NCI-H82 treated with DMSO at 0.1 percent for 48 hours (cell line): ENCODE results near the gene DPY30.
"Not testable (repeated sequence)": the region's sequence is repeated elsewhere in the genome, so short reads cannot be mapped to it uniquely, and the experiment has no call there.

Experiments
- DNase-seq: peaks from one replicate; lab custom pipeline; 2025; ENCODE audit not compliant: unreplicated experiment; lab: John Stamatoyannopoulos, UW

The DPY30 gene

DNA sequence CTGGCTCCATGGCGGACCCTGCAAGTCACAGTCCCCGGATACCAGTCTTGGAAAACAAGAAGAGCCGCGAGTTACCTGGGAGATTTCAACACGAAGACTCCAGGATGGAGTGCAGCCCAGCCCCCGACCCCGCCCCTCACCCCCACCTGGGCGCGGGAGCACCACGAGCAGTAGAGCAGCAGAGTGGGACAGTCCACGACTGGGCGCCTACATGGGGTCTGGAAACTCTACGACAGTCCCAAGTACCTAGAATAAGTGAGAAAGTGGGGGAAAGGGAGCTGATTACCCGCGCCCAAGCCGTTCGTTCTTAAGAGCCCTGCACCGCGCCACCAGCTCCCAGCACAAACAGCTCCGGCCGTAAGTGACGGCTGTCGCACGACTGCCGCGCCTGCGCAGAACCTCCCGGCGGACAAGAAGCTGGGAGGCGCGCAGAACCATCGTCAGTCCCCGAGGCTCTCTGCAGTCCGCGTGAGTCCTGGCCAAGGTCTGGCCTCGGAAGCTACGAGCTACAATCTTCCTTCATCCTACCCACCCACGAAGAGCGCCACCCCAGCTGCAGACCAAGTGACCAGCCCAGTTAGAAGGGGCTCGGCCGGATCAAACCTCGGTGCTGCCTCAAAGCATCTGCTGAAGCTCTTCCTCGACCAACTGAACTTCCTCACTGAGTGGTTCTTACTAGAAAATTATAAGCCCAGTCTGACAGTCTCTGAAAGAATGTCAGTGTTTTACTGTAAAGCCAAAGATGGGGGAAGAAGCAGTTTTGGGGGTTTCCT is at the start of gene DPY30:
Gene DPY30 (minus strand): TSS at position 359 of the 773 bp plus-strand sequence. CDS start 349 bp downstream, at position 10.
- DNase-seq: peak; percentile 79

DNA sequence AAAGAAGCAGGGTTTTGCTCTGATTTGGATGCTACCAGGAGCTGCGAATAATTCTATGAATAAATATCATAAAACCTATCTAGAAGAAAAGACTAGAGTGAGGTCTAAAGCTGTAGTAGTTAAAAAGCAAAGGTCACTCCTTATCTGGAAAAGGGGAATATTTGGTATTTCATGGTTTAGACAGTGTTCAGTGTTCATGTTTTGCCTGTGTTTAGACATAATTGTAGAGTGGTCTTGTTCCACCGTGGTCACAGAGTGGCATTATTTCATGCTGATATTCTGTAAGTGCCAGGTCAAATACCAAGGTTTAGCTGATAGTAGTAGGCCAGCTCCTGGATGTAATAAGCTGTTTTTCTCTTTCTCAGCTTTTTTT is 34.5 kb upstream of the DPY30 start:
- DNase-seq: no peak

DNA sequence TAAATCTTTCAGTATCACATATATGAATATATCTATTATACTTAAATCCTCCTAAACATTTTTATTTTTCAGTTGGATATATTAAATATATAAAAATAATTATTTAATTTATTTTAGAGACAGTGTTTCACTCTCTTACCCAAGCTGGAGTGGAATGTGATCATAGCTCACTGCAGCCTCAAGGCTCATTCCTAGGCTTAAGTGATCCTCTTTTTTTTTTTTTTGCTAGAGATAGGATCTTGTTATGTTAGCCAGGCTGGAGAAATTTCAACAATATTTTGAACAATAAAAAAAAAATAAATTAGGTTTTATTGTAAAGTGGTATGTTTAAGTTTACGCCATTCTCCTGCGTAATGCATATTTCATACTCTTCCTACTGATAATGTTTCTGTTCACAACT is 27.9 kb upstream of the DPY30 start:
- no peak for DNase-seq

DNA sequence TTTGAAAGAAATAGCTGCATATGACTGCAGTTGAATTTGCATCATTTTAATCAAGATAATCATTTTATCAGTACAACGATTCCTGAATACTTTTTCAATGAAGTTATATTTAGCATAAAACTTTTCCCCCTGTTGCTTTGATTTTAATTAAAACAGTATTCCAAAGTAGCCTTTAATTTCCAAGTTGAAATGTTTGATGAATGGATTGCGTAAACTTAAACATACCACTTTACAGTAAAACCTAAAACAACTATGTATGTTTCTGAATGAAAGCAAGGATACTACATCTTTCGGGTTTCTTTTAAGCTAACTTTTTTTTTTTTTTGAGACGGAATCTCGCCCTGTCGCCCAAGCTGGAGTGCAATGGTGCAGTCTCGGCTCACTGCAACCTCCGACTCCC is 25.1 kb upstream of the DPY30 start:
- DNase-seq: no peak

DNA sequence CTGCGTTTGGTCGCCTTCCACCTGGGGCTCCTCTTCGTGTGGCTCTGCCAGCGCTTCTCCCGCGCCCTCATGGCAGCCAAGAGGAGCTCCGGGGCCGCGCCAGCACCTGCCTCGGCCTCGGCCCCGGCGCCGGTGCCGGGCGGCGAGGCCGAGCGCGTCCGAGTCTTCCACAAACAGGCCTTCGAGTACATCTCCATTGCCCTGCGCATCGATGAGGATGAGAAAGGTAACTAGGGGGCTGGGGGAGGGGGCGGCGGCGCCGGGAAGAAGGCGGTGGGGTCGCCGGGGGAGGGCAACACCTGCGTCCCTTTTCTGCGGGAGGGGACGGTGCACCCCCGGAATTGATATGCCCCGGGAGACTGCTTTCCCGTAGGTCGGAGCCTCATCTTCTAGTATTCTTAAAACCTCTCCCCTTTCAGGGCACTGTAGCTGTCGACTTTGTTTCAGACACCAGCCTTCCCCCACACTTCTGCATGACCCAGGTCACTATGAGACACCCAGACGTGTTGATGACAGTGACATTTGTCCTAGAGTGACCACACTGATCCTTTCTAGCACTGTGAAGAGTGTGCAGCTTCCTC is 24.5 kb upstream of the DPY30 start:
- no peak for DNase-seq

DNA sequence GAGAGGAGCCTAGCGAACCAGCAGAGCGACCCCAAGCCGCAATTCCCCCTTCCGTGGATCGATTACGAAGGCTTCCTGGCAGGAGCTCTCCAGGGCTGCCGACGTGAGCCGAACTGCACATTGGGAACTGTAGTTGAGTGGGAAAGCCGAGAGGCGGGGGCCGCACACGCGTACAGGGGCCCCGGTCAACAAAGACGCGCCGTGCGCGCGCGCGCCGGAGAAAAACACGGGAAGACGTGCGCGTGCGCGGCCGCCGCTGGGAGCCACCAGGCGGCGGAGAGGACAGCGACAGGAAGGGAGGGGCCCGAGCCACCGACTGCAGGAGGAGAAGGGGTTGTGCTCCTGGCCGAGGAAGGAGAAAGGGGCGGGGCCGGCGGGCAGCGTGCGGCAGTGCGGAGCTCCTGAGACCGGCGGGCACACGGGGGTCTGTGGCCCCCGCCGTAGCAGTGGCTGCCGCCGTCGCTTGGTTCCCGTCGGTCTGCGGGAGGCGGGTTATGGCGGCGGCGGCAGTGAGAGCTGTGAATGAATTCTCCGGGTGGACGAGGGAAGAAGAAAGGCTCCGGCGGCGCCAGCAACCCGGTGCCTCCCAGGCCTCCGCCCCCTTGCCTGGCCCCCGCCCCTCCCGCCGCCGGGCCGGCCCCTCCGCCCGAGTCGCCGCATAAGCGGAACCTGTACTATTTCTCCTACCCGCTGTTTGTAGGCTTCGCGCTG is 23.9 kb upstream of the DPY30 start, which contains the start of gene SPAST:
Gene SPAST (plus strand): TSS at position 247 of the 711 bp plus-strand sequence. CDS start 276 bp downstream, at position 523.
- DNase-seq: peak; percentile 98

DNA sequence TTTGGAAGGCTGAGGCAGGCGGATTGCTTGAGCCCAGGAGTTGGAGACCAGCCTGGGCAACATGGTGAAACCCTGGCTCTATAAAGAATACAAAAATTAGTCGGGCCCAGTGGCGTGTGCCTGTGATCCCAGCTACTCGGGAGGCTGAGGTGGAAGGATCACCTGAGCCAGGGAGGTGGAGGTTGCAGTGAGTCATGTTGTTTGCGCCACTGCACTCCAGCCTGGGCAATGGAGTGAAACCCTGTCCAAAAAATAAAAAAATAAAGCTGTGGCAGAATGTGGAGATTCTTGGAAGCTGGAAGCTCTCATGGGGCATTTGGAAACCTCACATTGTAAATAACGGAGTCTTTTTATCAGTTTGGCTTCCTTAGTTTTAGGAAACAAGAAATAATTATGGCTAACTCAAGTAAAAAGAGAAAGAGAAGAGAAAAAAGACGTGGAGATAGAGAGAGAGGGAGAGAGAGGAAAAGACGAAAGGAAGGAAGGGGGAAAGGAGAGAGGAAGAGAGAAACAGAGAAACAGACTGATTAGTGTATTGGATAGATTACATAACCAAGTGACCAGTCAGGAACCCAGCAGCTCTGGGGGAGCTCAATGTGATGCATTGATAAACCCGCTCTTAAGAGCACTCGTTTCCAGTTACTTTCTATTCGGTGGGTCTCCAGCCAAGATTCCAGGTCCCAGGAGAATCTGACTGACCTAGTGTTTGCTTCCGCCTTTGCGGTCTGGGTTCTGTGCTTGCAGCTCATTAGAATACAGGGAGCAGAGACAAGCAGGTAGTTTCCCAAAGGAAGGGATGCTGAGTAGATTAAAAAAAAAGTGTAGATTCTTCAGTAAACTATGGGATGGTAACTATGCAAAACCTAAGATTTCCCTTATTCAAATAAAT is 22.6 kb upstream of the DPY30 start:
- no peak for DNase-seq

DNA sequence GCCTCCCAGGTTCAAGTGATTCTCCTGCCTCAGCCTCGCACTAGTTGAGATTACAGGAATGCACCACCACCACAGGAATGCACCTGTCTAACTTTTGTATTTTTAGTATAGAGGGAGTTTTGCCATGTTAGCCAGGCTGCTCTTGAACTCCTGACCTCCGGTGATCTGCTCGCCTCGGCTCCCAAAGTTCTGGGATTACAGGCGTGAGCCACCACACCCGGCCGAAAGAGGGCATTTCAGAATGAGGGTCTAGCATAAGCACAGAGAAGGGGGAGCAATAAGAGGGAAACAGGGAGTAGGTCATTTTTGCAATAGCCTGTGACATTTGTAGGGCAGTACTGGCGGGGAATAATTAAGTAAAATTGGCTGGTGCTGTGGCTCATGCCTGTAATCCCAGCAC is 21.8 kb upstream of the DPY30 start:
- no peak for DNase-seq

DNA sequence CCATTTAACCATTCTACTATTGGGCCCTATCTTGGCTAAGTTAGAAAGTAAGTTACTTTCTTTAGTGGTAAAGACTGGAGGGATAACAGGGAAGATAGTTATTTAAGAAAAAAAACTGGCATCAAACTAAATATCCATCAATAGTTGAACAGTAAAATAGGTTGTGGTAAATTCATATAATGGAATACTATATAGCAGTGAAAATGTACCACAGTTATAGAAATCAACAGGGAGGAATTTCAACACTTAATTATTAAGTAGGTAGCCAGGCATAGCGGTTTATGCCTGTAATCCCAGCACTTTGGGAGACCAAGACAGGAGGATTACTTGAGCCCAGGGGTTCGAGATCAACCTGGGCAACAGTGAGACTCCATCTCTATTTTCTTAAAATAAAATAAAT is 20.7 kb upstream of the DPY30 start:
- no peak for DNase-seq

DNA sequence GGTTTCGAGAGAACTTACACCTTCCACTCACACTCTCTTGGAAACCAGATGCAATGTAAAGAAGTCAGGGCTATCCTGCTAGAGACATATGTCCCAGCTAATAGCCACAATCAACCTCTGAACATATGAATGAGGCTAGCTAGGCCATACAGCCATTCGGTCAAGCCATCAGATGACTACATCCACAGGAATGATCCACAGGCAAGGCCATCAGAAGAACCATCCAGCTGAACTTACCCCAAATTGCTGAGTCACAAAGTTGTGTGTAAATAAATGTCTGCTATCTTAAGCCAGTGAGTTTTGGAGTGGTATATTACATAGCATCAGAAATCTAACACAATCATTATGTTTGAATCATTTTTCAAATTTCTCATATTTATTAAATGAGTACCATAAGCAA is 18.5 kb upstream of the DPY30 start:
- DNase-seq: no peak

DNA sequence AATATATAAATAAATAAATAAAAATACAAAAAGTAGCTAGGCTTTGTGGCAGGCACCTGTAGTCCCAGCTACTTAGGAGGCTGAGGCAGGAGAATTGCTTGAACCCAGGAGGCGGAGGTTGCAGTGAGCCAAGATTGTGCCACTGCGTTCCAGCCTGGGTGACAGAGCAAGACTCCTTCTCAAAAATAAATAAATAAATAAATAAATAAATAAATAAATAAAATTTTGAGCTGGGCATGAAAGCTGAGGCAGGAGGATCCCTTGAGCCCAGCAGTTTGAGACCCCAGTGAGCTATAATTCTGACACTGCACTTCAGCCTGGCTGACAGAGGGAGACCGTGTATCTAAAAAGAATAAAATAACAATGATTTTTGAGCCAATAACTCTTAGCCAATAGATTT is 15.0 kb upstream of the DPY30 start:
- not testable (repeated sequence) for DNase-seq

DNA sequence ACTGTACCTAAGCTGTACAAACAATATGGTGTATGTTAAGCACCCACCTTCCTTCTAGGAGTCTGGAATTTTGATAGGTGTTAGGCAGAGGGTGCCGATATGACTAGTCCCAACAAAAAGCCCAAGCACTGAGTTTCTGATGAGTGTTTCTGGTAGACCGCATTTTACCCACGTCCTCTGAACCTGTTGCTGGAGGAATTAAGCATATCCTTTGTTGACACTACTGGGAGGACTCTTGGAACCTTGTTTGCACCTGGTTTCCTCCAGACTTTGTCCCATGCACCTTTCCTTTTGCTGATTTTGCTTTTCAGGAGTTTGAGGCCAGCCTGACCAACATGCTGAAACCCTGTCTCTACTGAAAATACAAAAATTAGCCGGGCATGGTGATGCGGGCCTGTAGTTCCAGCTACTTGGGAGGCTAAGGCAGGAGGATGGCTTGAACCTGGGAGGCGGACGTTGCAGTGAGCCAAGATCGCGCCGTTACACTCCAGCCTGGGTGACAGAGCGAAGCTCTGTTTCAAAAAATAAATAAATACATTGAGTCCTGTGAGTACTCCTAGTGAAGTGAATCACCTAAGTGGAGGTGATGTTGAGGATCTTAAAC is 12.3 kb upstream of the DPY30 start:
- no peak for DNase-seq

DNA sequence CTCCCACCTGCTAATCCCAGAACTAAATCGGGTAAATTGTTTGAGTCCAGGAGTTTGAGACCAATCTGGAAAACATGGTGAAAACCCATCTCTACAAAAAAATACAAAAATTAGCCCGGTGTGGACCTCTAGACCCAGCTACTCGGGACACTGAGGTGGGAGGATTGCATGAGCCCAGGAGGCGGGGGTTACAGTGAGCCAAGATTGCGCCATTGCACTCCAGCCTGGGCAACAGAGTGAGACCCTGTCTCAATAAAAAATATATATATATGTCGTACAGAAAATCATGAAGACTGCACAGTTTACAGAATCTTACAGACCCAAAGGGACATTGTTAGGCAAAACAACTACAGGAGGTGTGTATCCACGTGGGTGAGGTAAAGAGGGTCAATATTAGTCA is 4.0 kb upstream of the DPY30 start:
- DNase-seq: no peak

DNA sequence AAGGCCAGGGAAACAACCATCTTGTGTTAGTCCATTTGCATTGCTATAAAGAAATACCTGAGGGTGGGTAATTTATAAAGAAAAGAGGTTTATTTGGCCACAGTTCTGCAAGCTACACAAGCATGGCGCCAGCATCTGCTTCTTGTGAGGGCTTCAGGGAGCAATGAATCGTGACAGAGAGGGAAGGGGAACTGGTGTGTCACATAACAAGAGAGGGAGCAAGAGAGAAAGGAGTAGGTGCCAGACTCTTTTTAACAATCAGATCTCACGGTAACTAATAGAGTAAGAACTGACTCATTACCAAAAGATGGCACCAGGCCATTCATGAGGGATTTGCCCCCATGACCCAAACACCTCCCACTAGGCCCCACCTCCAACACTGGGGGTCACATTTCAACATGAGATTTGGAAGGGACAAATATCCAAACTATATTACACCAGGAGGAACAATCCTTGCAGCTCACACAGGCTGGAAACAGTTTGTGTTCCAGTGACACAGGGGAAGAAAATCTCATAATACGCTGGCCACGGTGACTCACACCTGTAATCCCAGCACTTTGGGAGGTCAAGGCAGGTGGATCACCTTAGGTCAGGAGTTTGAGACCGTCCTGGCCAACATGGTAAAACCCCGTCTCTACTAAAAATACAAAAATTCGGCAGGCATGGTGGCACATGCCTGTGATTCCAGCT is 5.3 kb downstream of the DPY30 start:
- not testable (repeated sequence) for DNase-seq

DNA sequence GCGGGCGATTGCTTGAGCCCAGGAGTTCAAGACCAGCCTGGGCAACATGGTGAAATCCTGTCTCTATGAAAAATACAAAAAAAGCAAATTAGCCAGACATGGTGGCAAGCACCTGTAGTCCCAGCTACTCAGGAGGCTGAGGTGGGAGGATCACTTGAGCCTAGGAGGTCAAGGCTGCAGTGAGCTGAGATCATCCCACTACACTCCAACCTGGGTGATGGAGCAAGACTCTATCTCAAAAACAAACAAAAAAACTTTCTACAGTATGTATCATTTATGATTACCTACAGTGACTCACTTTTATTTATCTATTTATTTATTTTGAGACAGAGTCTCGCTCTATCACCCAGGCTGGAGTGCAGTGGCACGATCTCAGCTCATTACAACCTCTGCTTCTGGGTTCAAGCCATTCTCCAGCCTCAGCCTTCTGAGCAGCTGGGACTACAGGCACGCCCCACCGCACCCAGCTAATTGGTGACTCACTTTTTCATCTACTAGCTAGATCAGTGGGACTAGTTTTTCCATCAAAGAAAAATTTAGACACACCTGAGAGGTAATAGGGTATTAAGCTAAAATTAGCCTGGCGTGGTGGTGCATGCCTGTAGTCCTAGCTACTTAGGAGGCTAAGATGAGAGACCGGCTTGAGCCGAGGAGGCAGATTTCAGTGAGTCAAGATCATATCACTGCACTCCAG is 20.7 kb downstream of the DPY30 start:
- DNase-seq: not testable (repeated sequence)

DNA sequence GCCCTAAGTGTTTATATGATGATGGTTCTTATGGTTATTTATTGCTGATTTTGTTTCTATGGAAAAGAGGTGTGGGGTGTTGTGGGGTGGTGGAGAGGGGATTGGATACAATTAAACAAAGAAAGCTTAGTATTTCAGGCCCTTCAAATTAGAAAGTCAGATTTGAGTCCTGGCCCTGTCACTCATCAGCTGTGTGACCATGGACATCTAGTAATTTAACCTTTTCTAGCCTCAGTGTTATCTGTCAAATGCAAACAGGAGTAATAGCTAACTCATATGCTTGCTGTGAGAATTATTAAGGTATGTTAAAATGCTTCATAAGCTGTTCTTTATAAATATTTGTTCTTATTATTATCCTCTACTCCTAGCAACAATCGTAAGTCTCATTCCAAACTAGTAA is 26.7 kb downstream of the DPY30 start:
- no peak for DNase-seq

DNA sequence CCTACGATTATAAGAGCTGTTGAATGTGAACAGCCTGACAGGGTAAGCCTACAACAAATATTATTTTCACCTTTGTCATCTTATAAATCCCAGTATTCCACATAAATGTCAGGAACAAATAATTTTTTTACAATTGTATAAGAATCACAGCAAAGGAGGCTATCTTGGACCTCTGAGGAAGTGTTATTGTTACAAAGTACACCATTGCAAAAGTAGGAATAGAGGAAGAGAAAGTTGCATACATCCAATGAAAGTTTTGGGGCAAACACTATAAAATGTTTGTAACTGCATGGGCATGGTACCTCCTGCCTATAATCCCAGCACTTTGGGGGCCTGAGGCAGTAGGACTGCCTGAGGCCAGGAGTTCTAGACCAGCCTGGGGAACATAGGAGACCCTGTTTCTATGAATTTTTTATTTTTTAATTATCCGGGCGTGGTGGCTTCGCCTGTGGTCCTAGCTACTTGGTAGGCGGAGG is 28.1 kb downstream of the DPY30 start:
- DNase-seq: no peak

DNA sequence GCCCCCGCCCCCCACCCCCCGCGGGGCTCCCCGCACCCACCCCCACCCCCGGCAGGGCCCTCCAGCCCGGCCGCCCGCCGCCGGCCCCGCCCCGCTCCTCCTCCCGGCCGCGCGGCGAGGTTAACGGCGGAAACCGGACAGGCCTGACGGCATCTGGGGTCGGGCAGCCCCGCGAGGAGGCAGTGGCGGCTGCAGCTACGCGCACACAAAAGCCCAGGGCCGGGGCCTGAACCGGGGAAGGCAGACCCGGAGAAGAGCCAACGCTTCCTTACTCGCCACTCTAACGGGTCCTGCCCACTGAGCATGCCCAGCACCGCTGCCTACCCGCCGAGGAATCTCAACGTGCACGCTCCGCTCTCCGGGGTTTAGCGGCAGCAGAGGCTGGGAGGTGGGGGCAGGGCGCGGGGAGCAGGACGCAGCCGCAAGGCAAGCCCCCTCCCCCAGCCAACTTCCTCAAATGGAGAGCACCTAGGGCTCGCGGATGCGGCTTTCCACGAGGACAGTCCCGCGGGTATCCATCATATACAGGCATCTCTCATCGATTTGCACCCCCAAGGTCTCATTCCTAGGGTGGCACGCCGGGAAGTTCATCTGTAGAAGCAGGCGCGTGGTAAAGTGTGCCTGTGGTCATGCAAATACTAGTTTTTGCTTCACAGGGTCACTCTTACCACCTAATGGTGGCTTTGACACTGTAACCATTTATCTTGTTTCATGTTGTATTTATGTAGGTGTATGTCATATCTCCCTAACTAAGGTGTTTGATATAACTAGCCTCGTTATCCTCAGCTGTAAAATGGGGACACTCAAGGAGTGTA is 28.7 kb downstream of the DPY30 start, which contains the start of gene MEMO1:
Gene MEMO1 (minus strand): TSS at position 339 of the 815 bp plus-strand sequence. CDS start 761 bp downstream, outside the sequence.
- DNase-seq: peak; percentile 86
